MM.1S (cell line): Measurements from ENCODE around the gene PPP2R2D.

ENCODE experiments used
- DNase-seq: peaks from one replicate; pipeline ENCODE4 v3.0.0-alpha.2; 2015
- H2AFZ ChIP-seq: fragments of 300-600 bp; sonication (generic); 2 replicates; pipeline ENCODE4 v1.6.0; 2016; ENCODE audit warnings: antibody characterized with exemption, low read length
- H3F3A ChIP-seq: fragments of 300-600 bp; sonication (generic); 2 replicates; pipeline ENCODE4 v1.6.1; 2016; ENCODE audit warnings: mild to moderate bottlenecking, antibody characterized with exemption, low read length, moderate library complexity, mixed read lengths; ENCODE audit not compliant: insufficient read depth
- H3K27ac ChIP-seq: fragments of 300-600 bp; sonication (generic); 2 replicates; pipeline ENCODE4 v1.5.1; 2016; ENCODE audit warnings: mild to moderate bottlenecking, low read length
- H3K27me3 ChIP-seq: fragments of 300-600 bp; sonication (generic); replicated peaks from 2 replicates; pipeline ENCODE4 v1.6.0; 2016; ENCODE audit warnings: low read length; ENCODE audit not compliant: insufficient read depth
- H3K36me3 ChIP-seq: fragments of 300-600 bp; sonication (generic); replicated peaks from 2 replicates; pipeline ENCODE4 v1.6.1; 2016; ENCODE audit warnings: mild to moderate bottlenecking, low read length, mixed read lengths; ENCODE audit not compliant: insufficient read depth
- H3K4me1 ChIP-seq: fragments of 300-600 bp; sonication (generic); 2 replicates; pipeline ENCODE4 v1.6.1; 2016; ENCODE audit warnings: low read length, mixed read lengths
- H3K4me2 ChIP-seq: fragments of 300-600 bp; sonication (generic); 2 replicates; pipeline ENCODE4 v1.6.0; 2016; ENCODE audit warnings: low read depth, low read length
- H3K4me3 ChIP-seq: fragments of 300-600 bp; sonication (generic); 2 replicates; pipeline ENCODE4 v1.5.1; 2016; ENCODE audit warnings: low read length, mixed read lengths
- H3K79me2 ChIP-seq: fragments of 300-600 bp; sonication (generic); 2 replicates; pipeline ENCODE4 v1.6.1; 2016; ENCODE audit warnings: mixed run types, low read length, mixed read lengths
- H3K9ac ChIP-seq: fragments of 300-600 bp; sonication (generic); 2 replicates; pipeline ENCODE4 v1.6.1; 2016; ENCODE audit warnings: low read length, mixed read lengths
- H3K9me2 ChIP-seq: fragments of 300-600 bp; sonication (generic); replicated peaks from 2 replicates; pipeline ENCODE4 v1.6.1; 2016; ENCODE audit warnings: mild to moderate bottlenecking, low read length, mixed read lengths; ENCODE audit not compliant: insufficient read depth
- H3K9me3 ChIP-seq: fragments of 300-600 bp; sonication (generic); replicated peaks from 2 replicates; pipeline ENCODE4 v1.6.1; 2016; ENCODE audit warnings: mild to moderate bottlenecking, low read length, mixed read lengths; ENCODE audit not compliant: insufficient read depth
- H4K20me1 ChIP-seq: fragments of 300-600 bp; sonication (generic); 2 replicates; pipeline ENCODE4 v1.6.1; 2016; ENCODE audit warnings: mild to moderate bottlenecking, low read length, moderate library complexity, mixed read lengths; ENCODE audit not compliant: insufficient read depth
- EZH2 ChIP-seq: fragments of 300-600 bp; sonication (generic); optimal IDR thresholded peaks from 2 replicates; pipeline ENCODE3; 2017; ENCODE audit warnings: low read depth, mild to moderate bottlenecking, antibody characterized with exemption, low read length, mixed read lengths
- EZH2phosphoT487 ChIP-seq: fragments of 300-600 bp; sonication (generic); IDR thresholded peaks from 2 replicates; pipeline ENCODE4 v1.6.1; 2018; ENCODE audit warnings: antibody characterized with exemption, low read length
- TF ChIP-seq, protein P1 (sequence below): fragments of 300-600 bp; sonication (generic); IDR thresholded peaks from 2 replicates; pipeline ENCODE4 v1.5.1; 2016; ENCODE audit warnings: antibody characterized with exemption, low read length, mixed read lengths

PPP2R2D gene

DNA sequence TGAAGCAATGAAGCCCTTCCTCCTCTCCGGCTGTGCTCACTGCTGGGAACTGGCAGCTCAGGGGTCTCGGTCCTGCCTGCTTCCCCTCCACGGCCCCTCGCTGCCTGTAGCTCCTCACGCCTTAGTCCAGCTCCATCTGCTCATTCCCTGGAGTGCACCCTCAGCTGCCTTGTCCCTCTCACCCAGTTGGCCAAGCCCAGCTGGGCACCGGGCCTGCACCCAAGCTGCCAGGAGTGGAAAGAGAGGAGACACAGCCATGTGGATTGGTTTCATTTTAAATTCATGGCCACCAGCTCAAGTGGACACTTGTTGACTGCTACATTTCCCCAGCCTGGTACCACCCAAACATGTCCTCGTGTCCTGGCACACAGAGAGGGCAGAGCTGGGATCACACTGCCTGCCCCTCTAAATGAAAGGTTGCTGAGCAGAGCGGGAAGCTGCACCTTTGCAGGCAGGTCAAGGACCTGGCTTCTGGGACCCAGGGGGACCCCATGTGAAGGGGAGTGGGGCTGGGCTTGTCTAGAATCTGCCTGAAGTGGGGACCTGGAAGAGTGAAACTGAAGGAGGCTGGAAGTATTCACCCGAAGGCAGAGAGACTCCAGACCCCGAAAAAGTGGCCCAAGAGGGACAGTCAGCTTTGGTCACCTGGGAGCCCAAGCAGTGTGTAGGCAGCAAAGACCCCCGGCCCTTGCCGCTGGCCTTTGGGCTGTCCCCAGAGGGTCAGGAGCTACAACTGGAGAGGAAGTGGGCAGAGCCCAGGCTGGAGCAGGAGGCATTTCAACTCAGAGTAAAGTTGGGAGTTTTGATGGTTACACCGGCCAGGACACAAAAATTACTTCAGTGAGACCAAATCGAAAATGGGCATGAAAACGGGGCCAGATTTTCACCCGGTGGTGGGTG, 95.9 kb downstream of the PPP2R2D start:
- no peak for TF ChIP-seq EZH2
- no peak for TF ChIP-seq EZH2phosphoT487
- TF ChIP-seq, protein P1, sequence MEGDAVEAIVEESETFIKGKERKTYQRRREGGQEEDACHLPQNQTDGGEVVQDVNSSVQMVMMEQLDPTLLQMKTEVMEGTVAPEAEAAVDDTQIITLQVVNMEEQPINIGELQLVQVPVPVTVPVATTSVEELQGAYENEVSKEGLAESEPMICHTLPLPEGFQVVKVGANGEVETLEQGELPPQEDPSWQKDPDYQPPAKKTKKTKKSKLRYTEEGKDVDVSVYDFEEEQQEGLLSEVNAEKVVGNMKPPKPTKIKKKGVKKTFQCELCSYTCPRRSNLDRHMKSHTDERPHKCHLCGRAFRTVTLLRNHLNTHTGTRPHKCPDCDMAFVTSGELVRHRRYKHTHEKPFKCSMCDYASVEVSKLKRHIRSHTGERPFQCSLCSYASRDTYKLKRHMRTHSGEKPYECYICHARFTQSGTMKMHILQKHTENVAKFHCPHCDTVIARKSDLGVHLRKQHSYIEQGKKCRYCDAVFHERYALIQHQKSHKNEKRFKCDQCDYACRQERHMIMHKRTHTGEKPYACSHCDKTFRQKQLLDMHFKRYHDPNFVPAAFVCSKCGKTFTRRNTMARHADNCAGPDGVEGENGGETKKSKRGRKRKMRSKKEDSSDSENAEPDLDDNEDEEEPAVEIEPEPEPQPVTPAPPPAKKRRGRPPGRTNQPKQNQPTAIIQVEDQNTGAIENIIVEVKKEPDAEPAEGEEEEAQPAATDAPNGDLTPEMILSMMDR = no peak
- H2AFZ ChIP-seq = no peak overlapping the region
- H3K27me3 ChIP-seq = 0 out of 2 replicates have a peak, but pooled peaks cover 6% of the 10 kb centered on the region
- no peak overlapping the region for H3K4me3 ChIP-seq
- no peaks in the 10 kb centered on the region for H3K9me2 ChIP-seq
- H3K4me2 ChIP-seq = no peak overlapping the region
- H3K36me3 ChIP-seq = no peaks in the 10 kb centered on the region
- no peak overlapping the region for H3K27ac ChIP-seq
- H3K79me2 ChIP-seq = no peaks in the 10 kb centered on the region
- H3F3A ChIP-seq = no peaks in the 10 kb centered on the region
- no peaks in the 10 kb centered on the region for H3K4me1 ChIP-seq
- no peak overlapping the region for H3K9ac ChIP-seq
- H4K20me1 ChIP-seq = no peaks in the 10 kb centered on the region
- no peaks in the 10 kb centered on the region for H3K9me3 ChIP-seq
- no peak for DNase-seq

GRCh38 chr10:131997366-131998049, 96.7 kb downstream of the PPP2R2D start:
- no peak overlapping the region for H3K27ac ChIP-seq
- no peak overlapping the region for H3K4me2 ChIP-seq
- H3K27me3 ChIP-seq = 0 out of 2 replicates have a peak, but pooled peaks cover 6% of the 10 kb centered on the region
- no peaks in the 10 kb centered on the region for H3K9me3 ChIP-seq
- no peak for TF ChIP-seq EZH2phosphoT487
- no peaks in the 10 kb centered on the region for H3K9me2 ChIP-seq
- H4K20me1 ChIP-seq = no peaks in the 10 kb centered on the region
- no peaks in the 10 kb centered on the region for H3K4me1 ChIP-seq
- no peaks in the 10 kb centered on the region for H3F3A ChIP-seq
- no peaks in the 10 kb centered on the region for H3K79me2 ChIP-seq
- no peak for DNase-seq
- H3K36me3 ChIP-seq = no peaks in the 10 kb centered on the region
- no peak overlapping the region for H2AFZ ChIP-seq
- H3K9ac ChIP-seq = no peak overlapping the region
- H3K4me3 ChIP-seq = no peak overlapping the region

- Histone ChIP-seq H3K27ac (no peak overlapping the region), H2AFZ (no peak overlapping the region), H3K9ac (no peak overlapping the region)
Observed at GRCh38 chr10:131998050-131998844, 97.4 kb downstream of the PPP2R2D start.

More at GRCh38 chr10:131998050-131998844, 97.4 kb downstream of the PPP2R2D start:
- no peak for DNase-seq
- H3K4me1 ChIP-seq = no peaks in the 10 kb centered on the region
- no peak overlapping the region for H3K4me3 ChIP-seq
- H3K79me2 ChIP-seq = no peaks in the 10 kb centered on the region
- H4K20me1 ChIP-seq = no peaks in the 10 kb centered on the region
- H3F3A ChIP-seq = no peaks in the 10 kb centered on the region
- 0 out of 2 replicates have a peak, but pooled peaks cover 6% of the 10 kb centered on the region for H3K27me3 ChIP-seq
- H3K9me3 ChIP-seq = no peaks in the 10 kb centered on the region
- no peaks in the 10 kb centered on the region for H3K36me3 ChIP-seq
- no peak overlapping the region for H3K4me2 ChIP-seq
- no peaks in the 10 kb centered on the region for H3K9me2 ChIP-seq
- TF ChIP-seq EZH2 (no peak), EZH2phosphoT487 (no peak)
- TF ChIP-seq, protein P1 = no peak
